ENCODE data around the gene OR4D2. TPM values are rescaled to one million over a fixed set of nuclear protein-coding genes. Genes with fewer than 3 reads are reported as not detected.
A peak's percentile ranks its signal among the peaks of the same experiment; 100 is the strongest.
"Not testable (repeated sequence)": the region's sequence is repeated elsewhere in the genome, so short reads cannot be mapped to it uniquely, and the experiment has no call there.

Gene OR4D2
- total and polyA plus RNA-seq, 8 donors, result not detected

GRCh38 chr17:58121925-58122324, 44.9 kb upstream of the OR4D2 start:
- Histone ChIP-seq H3K36me3 (no peaks in the 10 kb centered on the region), H3K27me3 (peaks cover 0 to 11% (median 0%) of the 10 kb centered on the region in 4 donors), H3K4me1 (no peaks in the 10 kb centered on the region), H3K27ac (no peak overlapping the region), H3K9me3 (no peaks in the 10 kb centered on the region), H3K4me3 (no peak overlapping the region)
- intact Hi-C loops (cut with DNase I), result no loop called here
- ATAC-seq (no peak), FAIRE-seq (no peak), DNase-seq (no peak)
- WGBS, 2 donors, result 51 to 54% methylated on average over 4 to 5 of the region's 5 CpGs
- TF ChIP-seq, protein P1, sequence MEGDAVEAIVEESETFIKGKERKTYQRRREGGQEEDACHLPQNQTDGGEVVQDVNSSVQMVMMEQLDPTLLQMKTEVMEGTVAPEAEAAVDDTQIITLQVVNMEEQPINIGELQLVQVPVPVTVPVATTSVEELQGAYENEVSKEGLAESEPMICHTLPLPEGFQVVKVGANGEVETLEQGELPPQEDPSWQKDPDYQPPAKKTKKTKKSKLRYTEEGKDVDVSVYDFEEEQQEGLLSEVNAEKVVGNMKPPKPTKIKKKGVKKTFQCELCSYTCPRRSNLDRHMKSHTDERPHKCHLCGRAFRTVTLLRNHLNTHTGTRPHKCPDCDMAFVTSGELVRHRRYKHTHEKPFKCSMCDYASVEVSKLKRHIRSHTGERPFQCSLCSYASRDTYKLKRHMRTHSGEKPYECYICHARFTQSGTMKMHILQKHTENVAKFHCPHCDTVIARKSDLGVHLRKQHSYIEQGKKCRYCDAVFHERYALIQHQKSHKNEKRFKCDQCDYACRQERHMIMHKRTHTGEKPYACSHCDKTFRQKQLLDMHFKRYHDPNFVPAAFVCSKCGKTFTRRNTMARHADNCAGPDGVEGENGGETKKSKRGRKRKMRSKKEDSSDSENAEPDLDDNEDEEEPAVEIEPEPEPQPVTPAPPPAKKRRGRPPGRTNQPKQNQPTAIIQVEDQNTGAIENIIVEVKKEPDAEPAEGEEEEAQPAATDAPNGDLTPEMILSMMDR (IDR thresholded peaks at IDR 0.05), result no peak

DNA sequence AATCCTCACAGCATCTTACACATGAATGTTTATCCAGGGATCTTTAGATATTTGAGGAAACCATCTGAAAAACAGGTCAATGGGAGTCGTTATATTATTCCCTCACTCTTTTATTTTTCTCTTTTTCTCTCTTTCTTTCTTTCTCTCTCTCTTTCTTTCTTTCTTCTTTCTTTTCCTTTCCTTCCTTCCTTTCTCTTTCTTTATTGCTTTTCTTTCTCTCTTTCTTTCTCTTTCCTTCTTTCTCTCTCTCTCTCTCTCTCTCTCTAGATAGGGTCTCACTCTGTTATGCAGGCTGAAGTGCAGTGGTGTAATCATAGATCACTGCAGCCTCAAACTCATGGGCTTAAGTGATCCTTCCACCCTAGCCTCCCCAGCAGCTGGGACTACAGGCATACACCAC, 38.9 kb upstream of the OR4D2 start:
- DNase-seq, result no peak
- Histone ChIP-seq H3K27me3 (peaks cover 0 to 5% (median 0%) of the 10 kb centered on the region in 4 donors), H3K9me3 (no peaks in the 10 kb centered on the region), H3K36me3 (no peaks in the 10 kb centered on the region), H3K4me3 (no peak overlapping the region), H3K4me1 (no peaks in the 10 kb centered on the region), H3K27ac (no peak overlapping the region)
- TF ChIP-seq, protein P1 (IDR thresholded peaks at IDR 0.05), result no peak
- ATAC-seq, result no peak
- intact Hi-C loops (cut with DNase I), result no loop called here
- FAIRE-seq, result no peak
- WGBS, 2 donors, result 25 to 31% methylated on average over 1 of the region's 1 CpG

DNA sequence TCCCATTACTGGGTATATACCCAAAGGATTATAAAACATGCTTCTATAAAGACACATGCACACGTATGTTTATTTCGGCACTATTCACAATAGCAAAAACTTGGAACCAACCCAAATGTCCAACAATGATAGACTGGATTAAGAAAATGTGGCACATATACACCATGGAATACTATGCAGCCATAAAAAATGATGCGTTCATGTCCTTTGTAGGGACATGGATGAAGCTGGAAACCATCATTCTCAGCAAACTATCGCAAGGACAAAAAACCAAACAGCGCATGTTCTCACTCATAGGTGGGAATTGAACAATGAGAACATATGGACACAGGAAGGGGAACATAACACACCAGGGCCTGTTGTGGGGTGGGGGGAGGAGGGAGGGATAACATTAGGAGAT, 34.1 kb upstream of the OR4D2 start:
- H3K4me1 ChIP-seq; H3K27ac ChIP-seq; H3K36me3 ChIP-seq; intact Hi-C loops (cut with DNase I); H3K4me3 ChIP-seq; ATAC-seq; H3K9me3 ChIP-seq; H3K27me3 ChIP-seq; DNase-seq; FAIRE-seq: not testable (repeated sequence)
- 87 to 94% methylated on average over 5 of the region's 5 CpGs for WGBS, 2 donors

DNA sequence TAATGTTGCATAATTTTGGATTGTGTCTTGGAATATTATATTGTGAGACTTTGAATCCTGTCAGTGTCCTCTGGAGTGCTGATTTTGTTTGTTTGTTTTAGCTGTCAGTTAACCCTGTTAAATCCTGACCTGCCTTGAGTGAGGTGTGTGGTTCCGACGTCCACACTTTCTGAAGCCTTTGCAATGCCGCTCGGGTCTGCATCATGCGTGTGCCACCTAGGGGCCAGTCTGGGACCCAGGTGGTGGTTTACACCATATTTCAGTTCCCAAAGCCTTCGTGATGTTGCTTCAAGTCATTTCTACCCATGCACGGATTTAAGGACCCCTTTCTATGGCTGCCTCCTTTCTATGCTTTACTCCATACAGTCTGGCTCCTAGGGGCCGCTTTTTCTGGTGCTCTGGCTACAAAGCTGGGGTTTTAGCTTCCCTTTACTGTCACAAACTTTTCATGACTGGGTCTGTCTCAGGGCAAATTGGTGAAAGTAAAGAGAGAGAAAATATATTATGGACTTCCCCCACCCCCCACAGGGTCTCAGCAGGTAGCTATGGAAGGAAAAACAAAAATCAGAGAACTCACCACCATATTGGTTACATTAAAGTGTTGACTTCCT, 30.0 kb upstream of the OR4D2 start:
- no peak for FAIRE-seq
- ATAC-seq, result peak in 1 of 4 donors; percentile 36
- WGBS, 2 donors, result 13% methylated on average over 8 of the region's 8 CpGs
- peak in 1 of 6 donors; percentile 15 for DNase-seq
- TF ChIP-seq, protein P1 (IDR thresholded peaks at IDR 0.05), result peak in 1 of 4 donors; percentile 19
- intact Hi-C loops (cut with DNase I), result no loop called here
- Histone ChIP-seq H3K27me3 (peaks cover 0 to 6% (median 0%) of the 10 kb centered on the region in 4 donors), H3K36me3 (no peaks in the 10 kb centered on the region), H3K4me3 (no peak overlapping the region), H3K27ac (no peak overlapping the region), H3K4me1 (no peaks in the 10 kb centered on the region), H3K9me3 (no peaks in the 10 kb centered on the region)

DNA sequence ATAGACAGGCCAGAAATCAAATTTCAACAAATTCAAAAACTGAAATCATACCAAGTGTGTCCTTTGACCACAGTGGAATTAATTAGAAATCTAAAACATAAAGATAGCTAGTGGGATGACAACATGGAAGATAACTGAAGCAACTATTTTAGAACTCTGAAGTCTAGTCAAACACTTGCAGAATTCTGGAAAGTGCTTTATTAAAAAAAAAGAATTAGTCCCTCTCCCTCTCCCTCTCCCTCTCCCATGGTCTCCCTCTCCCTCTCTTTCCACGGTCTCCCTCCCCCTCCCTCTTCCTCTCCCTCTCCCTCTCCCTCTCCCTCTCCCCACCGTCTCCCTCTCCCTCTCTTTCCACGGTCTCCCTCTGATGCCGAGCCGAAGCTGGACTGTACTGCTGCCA, 25.3 kb upstream of the OR4D2 start:
- ATAC-seq (no peak), DNase-seq (no peak), FAIRE-seq (no peak)
- Histone ChIP-seq H3K4me3 (no peak overlapping the region), H3K9me3 (no peaks in the 10 kb centered on the region), H3K36me3 (no peaks in the 10 kb centered on the region), H3K27ac (no peak overlapping the region), H3K27me3 (peaks cover 0 to 4% (median 0%) of the 10 kb centered on the region in 4 donors), H3K4me1 (no peaks in the 10 kb centered on the region)
- intact Hi-C loops (cut with DNase I), result no loop called here
- TF ChIP-seq, protein P1 (IDR thresholded peaks at IDR 0.05), result no peak
- 67 to 79% methylated on average over 4 to 5 of the region's 5 CpGs for WGBS, 2 donors

- H3K27me3 ChIP-seq; H3K27ac ChIP-seq; ATAC-seq; H3K4me1 ChIP-seq; FAIRE-seq; H3K9me3 ChIP-seq; H3K4me3 ChIP-seq; DNase-seq; H3K36me3 ChIP-seq; intact Hi-C loops (cut with DNase I): not testable (repeated sequence)
- WGBS, 2 donors, result 67 to 83% methylated on average over 4 of the region's 4 CpGs
Observed at GRCh38 chr17:58143335-58143734, 23.4 kb upstream of the OR4D2 start.
